LNCAP (cell line): ENCODE results near the gene CSTA.

Source experiments
- CTCF ChIP-seq: fragments of 450-650 bp; IDR thresholded peaks from 2 replicates; pipeline ENCODE4 v1.5.1; 2017; ENCODE audit warnings: mild to moderate bottlenecking

CSTA gene, protein sequence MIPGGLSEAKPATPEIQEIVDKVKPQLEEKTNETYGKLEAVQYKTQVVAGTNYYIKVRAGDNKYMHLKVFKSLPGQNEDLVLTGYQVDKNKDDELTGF

GRCh38 chr3:122324871-122325323 is at the start of gene CSTA:
Gene CSTA (plus strand): TSS chr3:122325248. CDS start chr3:122325293, 45 bp downstream.
- no peak for TF ChIP-seq CTCF

DNA sequence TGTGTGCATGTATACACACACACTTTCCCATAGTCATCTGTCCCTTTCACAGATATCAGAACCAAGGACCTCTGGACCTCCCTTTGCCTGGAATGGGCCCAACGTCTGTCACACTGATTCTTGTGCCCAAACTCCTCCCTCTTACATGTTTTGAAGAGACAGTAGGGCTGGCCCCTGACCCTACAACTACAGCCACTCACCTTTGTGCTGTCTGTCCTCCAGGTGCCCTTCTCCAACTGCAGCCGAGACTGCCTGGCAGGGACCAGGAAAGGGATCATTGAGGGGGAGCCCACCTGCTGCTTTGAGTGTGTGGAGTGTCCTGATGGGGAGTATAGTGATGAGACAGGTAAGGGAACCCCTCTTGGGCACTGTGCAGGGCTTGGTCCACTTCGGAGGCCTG is 43.2 kb upstream of the CSTA start:
- no peak for TF ChIP-seq CTCF

DNA sequence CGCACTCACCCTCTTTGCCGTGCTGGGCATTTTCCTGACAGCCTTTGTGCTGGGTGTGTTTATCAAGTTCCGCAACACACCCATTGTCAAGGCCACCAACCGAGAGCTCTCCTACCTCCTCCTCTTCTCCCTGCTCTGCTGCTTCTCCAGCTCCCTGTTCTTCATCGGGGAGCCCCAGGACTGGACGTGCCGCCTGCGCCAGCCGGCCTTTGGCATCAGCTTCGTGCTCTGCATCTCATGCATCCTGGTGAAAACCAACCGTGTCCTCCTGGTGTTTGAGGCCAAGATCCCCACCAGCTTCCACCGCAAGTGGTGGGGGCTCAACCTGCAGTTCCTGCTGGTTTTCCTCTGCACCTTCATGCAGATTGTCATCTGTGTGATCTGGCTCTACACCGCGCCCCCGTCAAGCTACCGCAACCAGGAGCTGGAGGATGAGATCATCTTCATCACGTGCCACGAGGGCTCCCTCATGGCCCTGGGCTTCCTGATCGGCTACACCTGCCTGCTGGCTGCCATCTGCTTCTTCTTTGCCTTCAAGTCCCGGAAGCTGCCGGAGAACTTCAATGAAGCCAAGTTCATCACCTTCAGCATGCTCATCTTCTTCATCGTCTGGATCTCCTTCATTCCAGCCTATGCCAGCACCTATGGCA is 41.1 kb upstream of the CSTA start:
- no peak for TF ChIP-seq CTCF

- no peak for TF ChIP-seq CTCF
Measured at GRCh38 chr3:122284486-122284885, 40.6 kb upstream of the CSTA start.

GRCh38 chr3:122294359-122294758 is 30.7 kb upstream of the CSTA start:
- TF ChIP-seq CTCF = no peak

DNA sequence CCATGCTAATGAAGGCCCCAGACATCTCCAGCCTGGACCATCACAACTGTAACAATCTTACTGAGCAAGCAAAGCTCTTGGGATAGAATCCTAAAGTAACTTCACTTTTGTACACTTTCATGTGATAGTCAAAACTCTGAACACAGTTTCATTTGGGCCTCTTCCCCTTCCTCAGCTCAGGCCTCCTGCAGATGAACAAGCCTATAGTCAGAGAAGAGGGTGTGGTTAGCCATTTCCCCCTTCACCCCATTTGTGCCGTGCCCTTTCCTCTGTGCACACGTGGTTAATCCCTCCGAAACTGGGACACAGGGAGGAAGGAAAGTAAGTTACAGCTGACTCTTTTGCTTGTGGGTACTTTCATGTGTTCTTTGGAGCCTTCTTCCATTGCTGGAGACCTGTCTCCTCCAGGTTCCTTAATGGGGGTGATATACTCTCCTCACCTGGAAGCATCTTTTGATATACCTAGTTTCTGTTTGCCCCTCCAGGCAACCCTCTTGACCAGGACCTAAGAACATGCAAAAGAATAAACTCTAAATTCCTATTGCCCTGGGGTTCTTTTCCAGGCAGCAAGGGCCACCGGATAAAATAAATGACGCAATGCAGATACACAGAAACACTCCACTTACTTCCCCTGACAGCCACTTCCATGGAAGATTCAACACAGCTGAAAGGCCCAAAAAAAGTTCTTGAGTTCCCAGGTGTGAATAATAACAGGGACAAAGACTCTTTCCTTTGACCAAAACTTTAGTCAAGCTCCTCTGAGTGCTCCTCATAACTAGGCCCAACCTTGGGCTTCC is 29.6 kb upstream of the CSTA start:
- no peak for TF ChIP-seq CTCF

GRCh38 chr3:122298239-122298638 is 26.8 kb upstream of the CSTA start:
- no peak for TF ChIP-seq CTCF
